Hepatocyte (in vitro differentiated cells): ENCODE measurements around the gene LNX1. TPM values are rescaled to one million over a fixed set of nuclear protein-coding genes. Genes with fewer than 3 reads are reported as not detected.

Experiments
- DNase-seq: peaks from one replicate; pipeline ENCODE4 v3.0.0-alpha.2; 2016; ENCODE audit warnings: low spot score
- H2AFZ ChIP-seq: fragments of 200-600 bp; sonication (generic); 2 replicates; pipeline ENCODE4 v1.6.0; 2016; ENCODE audit warnings: antibody characterized with exemption, mild to moderate bottlenecking
- H3K27ac ChIP-seq: fragments of 200-600 bp; sonication (generic); 2 replicates; pipeline ENCODE4 v1.5.1; 2016; ENCODE audit warnings: mild to moderate bottlenecking
- H3K27me3 ChIP-seq: fragments of 200-600 bp; sonication (generic); 2 replicates; pipeline ENCODE4 v1.6.1; 2016
- H3K36me3 ChIP-seq: fragments of 200-600 bp; sonication (generic); replicated peaks from 2 replicates; pipeline ENCODE4 v1.5.1; 2016; ENCODE audit warnings: low read depth; ENCODE audit not compliant: insufficient read depth
- H3K4me1 ChIP-seq: fragments of 200-600 bp; sonication (generic); 2 replicates; pipeline ENCODE4 v1.5.1; 2016; ENCODE audit warnings: mild to moderate bottlenecking, moderate library complexity; ENCODE audit not compliant: insufficient read depth
- H3K4me2 ChIP-seq: fragments of 200-600 bp; sonication (generic); 2 replicates; pipeline ENCODE4 v1.6.0; 2016
- H3K4me3 ChIP-seq: fragments of 200-600 bp; sonication (generic); 2 replicates; pipeline ENCODE4 v1.5.1; 2016; ENCODE audit warnings: mild to moderate bottlenecking
- H3K79me2 ChIP-seq: fragments of 200-600 bp; sonication (generic); 2 replicates; pipeline ENCODE4 v1.6.0; 2017; ENCODE audit warnings: mild to moderate bottlenecking
- H3K9me2 ChIP-seq: fragments of 200-600 bp; sonication (generic); replicated peaks from 2 replicates; pipeline ENCODE4 v1.6.0; 2017; ENCODE audit warnings: mild to moderate bottlenecking; ENCODE audit not compliant: insufficient read depth
- H3K9me3 ChIP-seq: fragments of 200-600 bp; sonication (generic); 2 replicates; pipeline ENCODE4 v1.5.1; 2016; ENCODE audit warnings: low read depth, mild to moderate bottlenecking
- H4K20me1 ChIP-seq: fragments of 200-600 bp; sonication (generic); 2 replicates; pipeline ENCODE4 v1.6.0; 2016; ENCODE audit warnings: mild to moderate bottlenecking; ENCODE audit not compliant: insufficient read depth, poor library complexity, severe bottlenecking
- EZH2 ChIP-seq: fragments of 200-600 bp; sonication (generic); IDR thresholded peaks from 2 replicates; pipeline ENCODE4 v1.6.1; 2016; ENCODE audit warnings: antibody characterized with exemption, mild to moderate bottlenecking, borderline replicate concordance
- EZH2phosphoT487 ChIP-seq: fragments of 200-600 bp; sonication (generic); IDR thresholded peaks from one replicate; pipeline ENCODE4 v1.6.1; 2018; ENCODE audit warnings: antibody characterized with exemption, mild to moderate bottlenecking, low read depth, moderate library complexity; ENCODE audit not compliant: unreplicated experiment, severe bottlenecking
- WGBS: methylation state at CpG from one replicate; pipeline ENCODE4 v1.1.6; 2016; ENCODE audit warnings: low lambda C conversion rate; ENCODE audit errors: missing lambda C conversion rate; 5-methylcytosine and 5-hydroxymethylcytosine counted together
- polyA plus RNA-seq: library from polyadenylated mRNA; unstranded; fragments of >200 nt; fragmentation: Nextera tagmentation; extraction: Ambion mirVana; gene quantifications from 2 replicates; pipeline ENCODE4 v1.2.1, GENCODE V29; 2016
- total RNA-seq: library from RNA; depleted of rRNA; stranded (reverse); fragments of >200 nt; gene quantifications from 2 replicates; pipeline ENCODE4 v1.2.3, GENCODE V29; 2014
- TF ChIP-seq, protein P1 (sequence below): fragments of 200-600 bp; sonication (generic); IDR thresholded peaks from 2 replicates; pipeline ENCODE4 v1.5.1; 2016; ENCODE audit warnings: antibody characterized with exemption, mild to moderate bottlenecking; ENCODE audit not compliant: poor library complexity

Gene LNX1
- total and polyA plus RNA-seq, 2 experiments from 2014 or later = 8.4 to 16.7 TPM

- H3K4me2 ChIP-seq = no peak overlapping the region
- TF ChIP-seq EZH2 (no peak), EZH2phosphoT487 (no peak)
- TF ChIP-seq, protein P1, sequence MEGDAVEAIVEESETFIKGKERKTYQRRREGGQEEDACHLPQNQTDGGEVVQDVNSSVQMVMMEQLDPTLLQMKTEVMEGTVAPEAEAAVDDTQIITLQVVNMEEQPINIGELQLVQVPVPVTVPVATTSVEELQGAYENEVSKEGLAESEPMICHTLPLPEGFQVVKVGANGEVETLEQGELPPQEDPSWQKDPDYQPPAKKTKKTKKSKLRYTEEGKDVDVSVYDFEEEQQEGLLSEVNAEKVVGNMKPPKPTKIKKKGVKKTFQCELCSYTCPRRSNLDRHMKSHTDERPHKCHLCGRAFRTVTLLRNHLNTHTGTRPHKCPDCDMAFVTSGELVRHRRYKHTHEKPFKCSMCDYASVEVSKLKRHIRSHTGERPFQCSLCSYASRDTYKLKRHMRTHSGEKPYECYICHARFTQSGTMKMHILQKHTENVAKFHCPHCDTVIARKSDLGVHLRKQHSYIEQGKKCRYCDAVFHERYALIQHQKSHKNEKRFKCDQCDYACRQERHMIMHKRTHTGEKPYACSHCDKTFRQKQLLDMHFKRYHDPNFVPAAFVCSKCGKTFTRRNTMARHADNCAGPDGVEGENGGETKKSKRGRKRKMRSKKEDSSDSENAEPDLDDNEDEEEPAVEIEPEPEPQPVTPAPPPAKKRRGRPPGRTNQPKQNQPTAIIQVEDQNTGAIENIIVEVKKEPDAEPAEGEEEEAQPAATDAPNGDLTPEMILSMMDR = no peak
- no peak overlapping the region for H3K27ac ChIP-seq
- no peaks in the 10 kb centered on the region for H3K27me3 ChIP-seq
- H2AFZ ChIP-seq = no peak overlapping the region
- H3K9me3 ChIP-seq = no peaks in the 10 kb centered on the region
- no peaks in the 10 kb centered on the region for H3K36me3 ChIP-seq
- DNase-seq = no peak
- peaks cover 7% of the 10 kb centered on the region for H3K4me1 ChIP-seq
- H3K4me3 ChIP-seq = no peak overlapping the region
- no peaks in the 10 kb centered on the region for H4K20me1 ChIP-seq
- H3K79me2 ChIP-seq = peaks cover 4% of the 10 kb centered on the region
- no peaks in the 10 kb centered on the region for H3K9me2 ChIP-seq
Measured at GRCh38 chr4:53543561-53543960, 47.7 kb downstream of the LNX1 start.

GRCh38 chr4:53541577-53542206, 49.6 kb downstream of the LNX1 start:
- Histone ChIP-seq H3K36me3 (no peaks in the 10 kb centered on the region), H3K9me2 (no peaks in the 10 kb centered on the region), H3K27ac (peak overlapping the region; percentile 5), H4K20me1 (no peaks in the 10 kb centered on the region), H3K9me3 (no peaks in the 10 kb centered on the region), H3K4me3 (no peak overlapping the region), H3K79me2 (peaks cover 4% of the 10 kb centered on the region), H3K27me3 (no peaks in the 10 kb centered on the region), H3K4me1 (peaks cover 7% of the 10 kb centered on the region), H2AFZ (no peak overlapping the region), H3K4me2 (no peak overlapping the region)
- no peak for TF ChIP-seq EZH2
- no peak for TF ChIP-seq EZH2phosphoT487
- WGBS = 32% methylated on average over 2 of the region's 2 CpGs
- DNase-seq = peak; percentile 17

- Histone ChIP-seq H3K79me2 (peaks cover 3% of the 10 kb centered on the region), H3K36me3 (no peaks in the 10 kb centered on the region), H3K4me2 (no peak overlapping the region), H3K9me3 (no peaks in the 10 kb centered on the region), H3K27ac (no peak overlapping the region), H3K4me1 (peaks cover 7% of the 10 kb centered on the region), H3K9me2 (no peaks in the 10 kb centered on the region), H2AFZ (no peak overlapping the region), H3K4me3 (no peak overlapping the region), H3K27me3 (no peaks in the 10 kb centered on the region), H4K20me1 (no peaks in the 10 kb centered on the region)
- WGBS = 77% methylated on average over 4 of the region's 4 CpGs
- TF ChIP-seq EZH2phosphoT487 = no peak
- TF ChIP-seq, protein P1 = no peak
- no peak for TF ChIP-seq EZH2
- DNase-seq = no peak
Measured at GRCh38 chr4:53538756-53539155, 52.5 kb downstream of the LNX1 start.

GRCh38 chr4:53537606-53538005, 53.7 kb downstream of the LNX1 start:
- Histone ChIP-seq H3K79me2 (no peaks in the 10 kb centered on the region), H3K27ac (no peak overlapping the region), H3K4me2 (no peak overlapping the region), H4K20me1 (no peaks in the 10 kb centered on the region), H2AFZ (no peak overlapping the region), H3K27me3 (no peaks in the 10 kb centered on the region), H3K4me3 (no peak overlapping the region), H3K4me1 (peaks cover 7% of the 10 kb centered on the region), H3K36me3 (no peaks in the 10 kb centered on the region), H3K9me3 (no peaks in the 10 kb centered on the region), H3K9me2 (no peaks in the 10 kb centered on the region)
- no peak for DNase-seq
- TF ChIP-seq EZH2phosphoT487 = no peak
- no peak for TF ChIP-seq EZH2
- TF ChIP-seq, protein P1 = no peak
- WGBS = 70% methylated on average over 3 of the region's 3 CpGs
